AG09319 (cell line): Measurements from ENCODE around the gene CSNK1A1L.

Experiments used
- DNase-seq: peaks from one replicate; pipeline ENCODE4 v3.0.0-alpha.2; 2010; ENCODE audit warnings: low read depth; ENCODE audit errors: extremely low read depth
- CTCF ChIP-seq: IDR thresholded peaks from 2 replicates; pipeline ENCODE4 v1.5.1; 2011; ENCODE audit warnings: low read depth, mild to moderate bottlenecking, inconsistent platforms, low read length, moderate library complexity

The CSNK1A1L gene

GRCh38 chr13:37131092-37131491 is 25.6 kb upstream of the CSNK1A1L start:
- DNase-seq: no peak

GRCh38 chr13:37129866-37130265 is 24.4 kb upstream of the CSNK1A1L start:
- no peak for TF ChIP-seq CTCF
- no peak for DNase-seq

More at GRCh38 chr13:37131092-37131491, 25.6 kb upstream of the CSNK1A1L start:
- no peak for TF ChIP-seq CTCF

- TF ChIP-seq CTCF: no peak
- DNase-seq: peak; percentile 79
Measured at GRCh38 chr13:37127691-37128241, 22.3 kb upstream of the CSNK1A1L start.

- no peak for TF ChIP-seq CTCF
- DNase-seq: no peak
Measured at GRCh38 chr13:37123337-37123736, 17.9 kb upstream of the CSNK1A1L start.

- no peak for TF ChIP-seq CTCF
- DNase-seq: no peak
Measured at GRCh38 chr13:37118016-37118415, 12.6 kb upstream of the CSNK1A1L start.

- no peak for TF ChIP-seq CTCF
- no peak for DNase-seq
Measured at GRCh38 chr13:37114250-37114649, 8.8 kb upstream of the CSNK1A1L start.

- DNase-seq: no peak
- no peak for TF ChIP-seq CTCF
Measured at GRCh38 chr13:37113534-37113933, 8.1 kb upstream of the CSNK1A1L start.
